ENCODE measurements around the gene F5. TPM values are rescaled to one million over a fixed set of nuclear protein-coding genes. Genes with fewer than 3 reads are reported as not detected.
A peak's percentile ranks its signal among the peaks of the same experiment; 100 is the strongest.

F5 gene
- total and polyA plus RNA-seq, 10 of the 15 experiments (the other 5 are each of a cell fraction or from before 2014, with no cell fraction given) = under 0.01 to 3.8 (median 0.40) TPM

GRCh38 chr1:169509354-169509753 is 76.9 kb downstream of the F5 start (continued):
- TF ChIP-seq GATAD2B (conservative IDR thresholded peaks at IDR 0.05; ENCODE audit: low read depth) = no peak
- no peak for TF ChIP-seq ZBTB4 (CRISPR knock-in tag; IDR thresholded peaks at IDR 0.05)
- no peak for TF ChIP-seq STAT3 (IDR thresholded peaks at IDR 0.05; ENCODE audit: low read depth, low read length)
- no peak for TF ChIP-seq BRCA1 (IDR thresholded peaks at IDR 0.05; ENCODE audit: low read depth, low read length)
- no peak for TF ChIP-seq NFYA (IDR thresholded peaks at IDR 0.05; ENCODE audit: borderline replicate concordance, low read depth, low read length)
- no peak for TF ChIP-seq CREM (IDR thresholded peaks at IDR 0.05; ENCODE audit: low read depth)
- no peak for TF ChIP-seq POLR2AphosphoS2 (IDR thresholded peaks at IDR 0.05; ENCODE audit: low read depth, low read length)
- TF ChIP-seq BMI1 (IDR thresholded peaks at IDR 0.05; ENCODE audit: borderline replicate concordance) = no peak

DNA sequence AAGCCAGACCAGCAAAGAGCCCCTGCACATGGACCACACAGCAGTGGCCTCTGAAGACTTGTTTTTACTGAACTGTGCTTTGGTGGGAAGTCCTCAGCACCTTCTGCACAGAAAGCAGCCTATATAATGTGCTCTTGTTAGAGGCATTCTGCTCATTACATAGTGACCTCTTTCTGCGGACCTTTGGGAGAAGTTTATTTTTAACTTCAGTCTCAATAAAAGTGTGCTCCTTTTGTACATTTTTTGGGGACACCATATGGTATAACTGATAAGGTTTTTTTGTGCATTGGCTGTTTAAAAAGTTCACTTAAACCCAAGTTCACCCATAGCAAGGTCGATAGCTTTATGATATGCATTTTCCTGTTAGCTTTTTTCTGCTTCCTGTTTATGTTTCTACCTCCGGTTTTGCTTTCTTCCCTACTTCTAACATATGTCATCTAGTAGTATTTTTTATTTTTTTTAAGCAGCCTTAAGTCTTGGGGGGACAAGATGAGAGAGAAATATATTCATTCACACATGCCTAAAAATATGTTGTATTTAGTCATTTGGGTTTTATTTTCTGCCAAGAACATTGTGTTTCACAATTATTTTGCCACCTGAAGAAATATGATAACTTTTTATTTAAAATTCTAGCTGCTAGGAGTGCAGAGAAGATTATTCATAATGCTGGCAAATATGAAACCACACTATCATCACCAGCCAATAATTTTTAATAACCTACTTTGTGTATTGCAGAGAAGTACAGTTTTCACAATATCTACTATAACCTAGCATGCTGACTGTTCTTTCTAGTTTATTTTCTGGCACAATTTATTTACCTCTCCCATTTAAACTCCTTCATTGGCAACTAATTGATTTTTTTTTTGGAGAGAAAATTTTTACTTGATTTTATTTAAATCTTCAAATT is 77.6 kb downstream of the F5 start:
- BruUV-seq (replicated peaks) = no TSS peak
- Histone ChIP-seq H3K9ac (ENCODE audit: control insufficient read depth, insufficient read depth, low read length) (no peak overlapping the region), H3K79me2 (ENCODE audit: control insufficient read depth, insufficient read depth, low read length) (no peaks in the 10 kb centered on the region), H3K4me1 (ENCODE audit: control insufficient read depth, insufficient read depth, low read length) (no peaks in the 10 kb centered on the region), H3K9me3 (replicated peaks; ENCODE audit: control insufficient read depth, insufficient read depth, low read length) (no peaks in the 10 kb centered on the region), H3K27ac (ENCODE audit: control insufficient read depth, insufficient read depth) (no peak overlapping the region), H3K36me3 (ENCODE audit: control insufficient read depth in 2 of 2, insufficient read depth in 2 of 2, low read length in 1 of 2) (no peaks in the 10 kb centered on the region), H2AFZ (ENCODE audit: control insufficient read depth, low read depth, low read length) (peak overlapping the region; percentile 9), H4K20me1 (ENCODE audit: control insufficient read depth, insufficient read depth) (no peaks in the 10 kb centered on the region), H3K4me2 (ENCODE audit: control insufficient read depth, insufficient read depth) (no peak overlapping the region), H3K4me3 (no peak overlapping the region), H3K27me3 (replicated peaks in 1 of 2; ENCODE audit: control insufficient read depth in 2 of 2, insufficient read depth in 2 of 2, low read length in 1 of 2) (no peaks in the 10 kb centered on the region)
- WGBS (ENCODE audit: insufficient coverage, insufficient replicate concordance, low lambda C conversion rate, missing lambda C conversion rate) = 0% methylated on average over 3 of the region's 3 CpGs
- ChIA-PET POLR2A (no interaction called here), SMC1A (ENCODE audit: uncharacterized antibody, unreplicated experiment) (interaction anchor here (0.9 to 1.6 kb wide), 3 partner anchors 14 to 81 kb away, joined by 3 read pairs; no protein-coding TSS in a partner anchor), RAD21 (ENCODE audit: unreplicated experiment) (no interaction called here), CTCF (interaction anchor here (1.2 to 2.2 kb wide), 3 partner anchors 10 to 72 kb away, joined by 3 to 6 read pairs (median 3); no protein-coding TSS in a partner anchor)
- FAIRE-seq (no peak), DNase-seq (ENCODE audit: low read depth, low spot score) (no peak), ATAC-seq (no peak)
- in situ Hi-C loops (cut with MboI) = no loop called here
- intact Hi-C loops (cut with micrococcal nuclease; ENCODE audit: unreplicated experiment) = no loop called here
- TF ChIP-seq BRCA1 (IDR thresholded peaks at IDR 0.05; ENCODE audit: low read depth, low read length) (no peak), SMAD5 (IDR thresholded peaks at IDR 0.05; ENCODE audit: low read depth) (no peak), ZBTB40 (IDR thresholded peaks at IDR 0.05; ENCODE audit: borderline replicate concordance) (no peak), CREB1 (IDR thresholded peaks at IDR 0.05; ENCODE audit: low read depth) (no peak), CTCF (IDR thresholded peaks at IDR 0.05 in 2 of 3, conservative IDR thresholded peaks at IDR 0.05 in 1 of 3; ENCODE audit: control insufficient read depth in 2 of 3, extremely low read depth in 1 of 3, insufficient read depth in 1 of 3, low read depth in 3 of 3, low read length in 3 of 3) (no peak)

All from GM12878 (cell line).